Stomach smooth muscle (tissue), 2 donors: Measurements from ENCODE around the gene HNF4A.

Source experiments
- H3K27ac ChIP-seq: one replicate; pipeline ENCODE4 v1.7.0; 2013; ENCODE audit warnings: mild to moderate bottlenecking, low read length, inconsistent platforms
- H3K27me3 ChIP-seq, 2 donors: one replicate each; pipeline ENCODE4 v1.7.0; 2013; ENCODE audit warnings: low read length in 2 of 2; ENCODE audit not compliant: insufficient read depth in 2 of 2, control insufficient read depth in 1 of 2
- H3K36me3 ChIP-seq, 2 donors: one replicate each; pipeline ENCODE4 v1.7.0; 2013; ENCODE audit warnings: low read length in 2 of 2; ENCODE audit not compliant: control insufficient read depth in 2 of 2, insufficient read depth in 2 of 2
- H3K4me1 ChIP-seq: one replicate; pipeline ENCODE4 v1.7.0; 2013; ENCODE audit warnings: low read length; ENCODE audit not compliant: control insufficient read depth, insufficient read depth
- H3K4me3 ChIP-seq, 2 donors: one replicate each; pipeline ENCODE4 v1.7.0; 2013; ENCODE audit warnings: low read length in 2 of 2
- H3K9ac ChIP-seq, 2 donors: one replicate each; pipeline ENCODE4 v1.7.0; 2013; ENCODE audit warnings: low read length in 2 of 2, mild to moderate bottlenecking in 1 of 2
- H3K9me3 ChIP-seq, 2 donors: one replicate each; pipeline ENCODE4 v1.7.0; 2013; ENCODE audit warnings: low read length in 2 of 2; ENCODE audit not compliant: control insufficient read depth in 2 of 2
- donor health status: healthy.
- donor health status: Pancreatic carcinoma.

Gene HNF4A

GRCh38 chr20:44328428-44328827 is 27.1 kb upstream of the HNF4A start:
- Histone ChIP-seq H3K4me1 (no peaks in the 10 kb centered on the region), H3K27ac (no peak overlapping the region), H3K9me3 (no peaks in the 10 kb centered on the region), H3K27me3 (peaks cover 10 to 12% of the 10 kb centered on the region in 2 donors), H3K4me3 (no peak overlapping the region), H3K9ac (no peak overlapping the region), H3K36me3 (no peaks in the 10 kb centered on the region)

- Histone ChIP-seq H3K4me1 (no peaks in the 10 kb centered on the region), H3K9me3 (no peaks in the 10 kb centered on the region), H3K9ac (no peak overlapping the region), H3K27me3 (peaks cover 15% of the 10 kb centered on the region in 2 donors), H3K36me3 (no peaks in the 10 kb centered on the region), H3K27ac (no peak overlapping the region), H3K4me3 (no peak overlapping the region)
Measured at GRCh38 chr20:44331201-44331600, 24.3 kb upstream of the HNF4A start.

- Histone ChIP-seq H3K9ac (no peak overlapping the region), H3K9me3 (no peaks in the 10 kb centered on the region), H3K36me3 (no peaks in the 10 kb centered on the region), H3K27me3 (peaks cover 6 to 24% of the 10 kb centered on the region in 2 donors), H3K4me1 (no peaks in the 10 kb centered on the region), H3K27ac (no peak overlapping the region), H3K4me3 (no peak overlapping the region)
Measured at GRCh38 chr20:44334306-44334705, 21.2 kb upstream of the HNF4A start.

GRCh38 chr20:44334709-44335108 is 20.8 kb upstream of the HNF4A start:
- Histone ChIP-seq H3K27ac (no peak overlapping the region), H3K27me3 (peaks cover 6 to 23% of the 10 kb centered on the region in 2 donors), H3K36me3 (no peaks in the 10 kb centered on the region), H3K4me1 (no peaks in the 10 kb centered on the region), H3K4me3 (no peak overlapping the region), H3K9ac (no peak overlapping the region), H3K9me3 (no peaks in the 10 kb centered on the region)

GRCh38 chr20:44335675-44336074 is 19.8 kb upstream of the HNF4A start:
- no peak overlapping the region for H3K9ac ChIP-seq
- H3K27ac ChIP-seq: no peak overlapping the region
- no peaks in the 10 kb centered on the region for H3K9me3 ChIP-seq
- H3K36me3 ChIP-seq: no peaks in the 10 kb centered on the region
- no peaks in the 10 kb centered on the region for H3K4me1 ChIP-seq
- H3K4me3 ChIP-seq: no peak overlapping the region
- peaks cover 6 to 20% of the 10 kb centered on the region in 2 donors for H3K27me3 ChIP-seq

- no peaks in the 10 kb centered on the region for H3K4me1 ChIP-seq
- no peaks in the 10 kb centered on the region for H3K9me3 ChIP-seq
- no peak overlapping the region for H3K27ac ChIP-seq
- H3K27me3 ChIP-seq: peaks cover 6 to 20% of the 10 kb centered on the region in 2 donors
- H3K36me3 ChIP-seq: no peaks in the 10 kb centered on the region
- no peak overlapping the region for H3K4me3 ChIP-seq
- no peak overlapping the region for H3K9ac ChIP-seq
Measured at GRCh38 chr20:44336086-44336485, 19.4 kb upstream of the HNF4A start.

GRCh38 chr20:44336725-44337380 is 18.6 kb upstream of the HNF4A start, which contains the start of gene R3HDML:
Gene R3HDML (plus strand): TSS chr20:44337043. CDS start chr20:44337158, 115 bp downstream.
- Histone ChIP-seq H3K4me3 (no peak within 1 kb of the TSS), H3K27ac (no peak within 1 kb of the TSS), H3K9me3 (no peaks in the 10 kb centered on the region), H3K9ac (no peak within 1 kb of the TSS), H3K4me1 (no peaks in the 10 kb centered on the region), H3K27me3 (peaks cover 3 to 18% of the 10 kb centered on the region in 2 donors), H3K36me3 (no peaks in the 10 kb centered on the region)

- H3K4me1 ChIP-seq: no peaks in the 10 kb centered on the region
- no peaks in the 10 kb centered on the region for H3K9me3 ChIP-seq
- no peak overlapping the region for H3K9ac ChIP-seq
- no peak overlapping the region for H3K4me3 ChIP-seq
- no peak overlapping the region for H3K27ac ChIP-seq
- H3K36me3 ChIP-seq: no peaks in the 10 kb centered on the region
- H3K27me3 ChIP-seq: peaks cover 0 to 5% of the 10 kb centered on the region in 2 donors
Measured at GRCh38 chr20:44342248-44342647, 13.3 kb upstream of the HNF4A start.

GRCh38 chr20:44343162-44343675 is 12.3 kb upstream of the HNF4A start:
- Histone ChIP-seq H3K27ac (no peak overlapping the region), H3K27me3 (no peaks in the 10 kb centered on the region), H3K4me3 (no peak overlapping the region), H3K36me3 (no peaks in the 10 kb centered on the region), H3K9me3 (no peaks in the 10 kb centered on the region), H3K9ac (no peak overlapping the region), H3K4me1 (no peaks in the 10 kb centered on the region)

GRCh38 chr20:44344723-44345122 is 10.8 kb upstream of the HNF4A start:
- no peak overlapping the region for H3K4me3 ChIP-seq
- no peak overlapping the region for H3K27ac ChIP-seq
- H3K4me1 ChIP-seq: no peaks in the 10 kb centered on the region
- H3K36me3 ChIP-seq: no peaks in the 10 kb centered on the region
- H3K9ac ChIP-seq: no peak overlapping the region
- H3K9me3 ChIP-seq: no peaks in the 10 kb centered on the region
- H3K27me3 ChIP-seq: no peaks in the 10 kb centered on the region

GRCh38 chr20:44345147-44345546 is 10.4 kb upstream of the HNF4A start:
- Histone ChIP-seq H3K27ac (no peak overlapping the region), H3K9ac (no peak overlapping the region), H3K36me3 (no peaks in the 10 kb centered on the region), H3K9me3 (no peaks in the 10 kb centered on the region), H3K4me3 (no peak overlapping the region), H3K4me1 (no peaks in the 10 kb centered on the region), H3K27me3 (no peaks in the 10 kb centered on the region)
